ENCODE results near the gene SPINT2.
"Not testable (repeated sequence)": the region's sequence is repeated elsewhere in the genome, so short reads cannot be mapped to it uniquely, and the experiment has no call there.

The SPINT2 gene

GRCh38 chr19:38243279-38243673 lies 21.1 kb upstream of the SPINT2 start:
- no peak for FAIRE-seq

- FAIRE-seq = no peak
Measured at GRCh38 chr19:38245826-38246498, 18.4 kb upstream of the SPINT2 start.

GRCh38 chr19:38247126-38247525 lies 17.2 kb upstream of the SPINT2 start:
- FAIRE-seq = no peak

DNA sequence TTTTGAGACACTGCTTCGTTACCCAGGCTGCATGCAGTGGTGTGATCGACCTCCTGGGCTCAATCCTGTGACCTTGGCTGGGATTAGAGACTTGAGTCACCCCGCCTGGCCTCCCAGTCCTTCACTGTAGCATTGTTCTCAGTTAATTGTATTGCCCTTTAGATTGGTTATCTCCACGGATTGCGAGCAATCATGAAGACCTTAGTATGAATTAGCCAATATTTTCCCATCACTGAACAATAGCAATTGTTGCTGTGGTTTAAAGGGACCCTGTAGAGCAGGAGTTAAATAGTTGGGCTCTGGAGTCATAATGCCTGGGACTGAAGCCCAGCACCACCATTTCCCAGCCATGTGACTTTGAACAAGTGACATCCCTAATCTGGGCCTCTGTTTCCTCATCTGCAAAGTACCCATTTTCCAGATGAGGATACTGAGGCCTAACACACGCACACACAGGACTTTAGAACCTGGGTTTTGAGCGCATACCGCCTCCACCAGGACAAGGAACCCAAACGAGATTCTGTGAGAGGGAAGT lies 16.6 kb upstream of the SPINT2 start:
- FAIRE-seq = no peak

- FAIRE-seq = no peak
Measured at GRCh38 chr19:38248421-38248820, 16.0 kb upstream of the SPINT2 start.

GRCh38 chr19:38250428-38250820 lies 13.9 kb upstream of the SPINT2 start:
- FAIRE-seq = no peak

- FAIRE-seq = no peak
Measured at GRCh38 chr19:38250821-38251563, 13.4 kb upstream of the SPINT2 start.

DNA sequence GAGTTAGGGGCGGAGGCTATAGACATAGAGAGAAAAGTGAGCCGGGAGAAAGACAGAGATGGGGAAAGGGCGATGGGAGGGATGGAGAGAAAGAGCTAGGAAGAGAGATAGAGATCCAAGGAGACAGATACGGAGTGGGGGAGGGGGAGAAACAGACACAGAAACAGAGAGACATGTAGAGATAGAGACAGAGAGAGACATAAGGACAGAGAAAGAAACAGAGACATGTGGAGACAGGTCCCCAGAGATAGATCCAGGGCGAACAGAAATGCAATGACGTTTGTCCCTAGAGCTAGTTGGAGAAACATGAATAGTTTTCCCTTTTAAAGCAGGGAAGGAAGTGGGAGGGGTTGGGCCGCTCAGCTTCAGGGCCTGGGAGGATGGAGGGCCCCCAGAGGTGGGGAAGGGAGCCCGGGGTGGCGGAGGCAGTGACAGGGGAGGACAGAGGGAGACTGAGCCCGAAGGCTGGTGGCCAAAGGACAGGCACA lies 12.8 kb upstream of the SPINT2 start:
- FAIRE-seq = no peak

GRCh38 chr19:38252385-38252784 lies 12.0 kb upstream of the SPINT2 start:
- FAIRE-seq = no peak

DNA sequence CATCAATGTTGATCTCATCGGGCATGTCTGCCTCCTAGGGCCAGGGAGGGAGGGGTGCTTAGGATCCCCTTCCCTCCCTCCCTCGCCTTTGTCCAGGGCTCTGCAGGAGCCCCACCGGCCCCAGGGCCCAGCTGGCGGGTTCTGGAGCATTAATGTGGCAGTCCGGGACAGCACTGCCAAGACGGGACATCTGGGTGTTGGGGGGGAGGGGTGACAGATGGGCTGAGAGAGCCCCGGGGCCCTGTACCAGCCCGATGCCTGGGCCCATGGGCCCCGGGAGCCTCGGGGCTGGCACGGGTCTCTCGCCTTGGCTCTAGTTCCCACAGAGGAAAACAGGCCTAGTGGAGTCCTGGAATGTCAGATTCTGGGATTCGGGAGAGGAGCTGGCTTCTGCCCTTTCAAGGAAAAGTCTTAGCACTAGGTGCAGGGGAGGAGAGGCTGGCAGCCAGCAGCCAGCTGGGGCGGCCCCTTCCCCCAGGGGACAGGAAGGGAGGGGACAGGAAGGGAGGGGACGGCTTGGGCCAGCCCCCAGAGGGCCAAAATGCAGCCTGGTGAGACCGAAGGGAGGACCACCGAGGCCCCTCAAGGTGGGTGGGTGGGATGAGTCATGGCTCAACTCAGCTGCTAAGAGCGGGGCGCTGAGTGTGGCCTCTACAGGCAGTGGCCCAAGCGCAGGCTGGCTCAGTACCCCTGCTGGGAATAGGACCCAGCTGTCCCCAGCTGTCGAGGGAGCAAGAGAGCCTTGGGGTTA lies 11.3 kb upstream of the SPINT2 start:
- no peak for FAIRE-seq

- FAIRE-seq = no peak
Measured at GRCh38 chr19:38253788-38254187, 10.6 kb upstream of the SPINT2 start.

DNA sequence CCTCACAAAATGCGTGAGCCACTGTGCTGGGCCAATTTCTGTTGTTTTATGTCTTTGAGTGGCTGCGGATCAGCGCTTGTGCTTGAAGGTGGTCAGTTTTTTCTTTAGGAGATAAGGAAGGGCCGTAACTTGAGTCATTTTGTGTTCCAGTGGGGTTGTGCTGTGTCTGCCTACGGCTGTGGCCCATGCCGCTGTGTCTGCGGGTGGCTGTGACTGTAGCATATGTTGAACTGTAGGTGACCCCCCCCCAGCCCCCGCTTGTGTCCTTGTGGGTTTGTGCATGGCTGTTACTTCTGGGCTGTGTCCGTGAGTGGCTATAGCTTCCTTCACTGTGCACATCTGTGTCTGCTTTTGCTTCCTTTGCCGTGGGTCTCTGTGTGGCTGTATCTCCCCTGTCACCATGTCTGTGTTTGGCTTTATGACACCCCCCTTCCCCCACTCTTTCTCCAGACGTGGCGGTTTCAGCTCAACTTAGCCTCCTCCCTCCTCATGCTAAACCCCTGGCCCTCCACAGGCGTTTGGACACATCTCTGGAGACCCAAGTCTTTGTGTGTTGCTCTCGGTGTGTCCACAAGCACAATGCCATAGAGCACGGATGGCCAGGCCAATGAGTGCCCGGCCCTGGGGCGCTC lies 8.9 kb upstream of the SPINT2 start:
- FAIRE-seq = no peak

- not testable (repeated sequence) for FAIRE-seq
Measured at GRCh38 chr19:38261942-38262341, 2.4 kb upstream of the SPINT2 start.

- FAIRE-seq = no peak
Measured at GRCh38 chr19:38262585-38263268, 1.6 kb upstream of the SPINT2 start.

GRCh38 chr19:38263689-38264485 lies 486 bp upstream of the SPINT2 start:
- FAIRE-seq = no peak

DNA sequence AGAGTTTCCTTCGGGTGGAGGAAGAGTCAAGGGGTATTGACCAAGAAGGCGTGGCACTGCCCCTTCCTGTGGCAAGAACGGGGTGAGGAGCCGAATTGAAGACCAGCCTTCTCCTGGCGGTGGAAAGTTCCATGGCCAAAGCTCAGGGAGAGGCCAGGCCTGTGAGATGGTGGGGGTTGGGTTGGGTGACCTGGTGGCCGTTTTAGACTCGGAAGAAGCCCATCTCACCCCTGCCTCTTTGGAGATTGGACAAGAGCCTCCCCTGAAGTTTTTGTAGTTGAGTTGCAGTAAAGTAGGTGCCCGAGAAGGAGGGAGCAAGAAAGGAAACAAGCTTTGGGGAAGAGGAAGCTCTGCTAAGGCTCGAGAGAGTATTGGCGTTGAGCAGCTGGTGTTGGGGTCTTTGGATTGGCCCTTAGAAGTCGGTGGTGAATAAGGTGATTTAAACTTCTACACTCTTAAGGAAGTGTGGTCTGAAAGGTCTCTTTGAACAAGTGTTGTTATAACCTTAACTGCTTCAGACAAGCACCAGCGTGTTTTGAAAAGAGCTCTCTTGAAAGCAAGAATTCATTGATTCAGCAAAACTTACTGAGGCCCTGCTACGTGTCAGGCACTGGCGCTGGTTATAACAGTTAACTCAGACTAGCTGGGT lies 964 bp downstream of the SPINT2 start:
- FAIRE-seq = no peak

DNA sequence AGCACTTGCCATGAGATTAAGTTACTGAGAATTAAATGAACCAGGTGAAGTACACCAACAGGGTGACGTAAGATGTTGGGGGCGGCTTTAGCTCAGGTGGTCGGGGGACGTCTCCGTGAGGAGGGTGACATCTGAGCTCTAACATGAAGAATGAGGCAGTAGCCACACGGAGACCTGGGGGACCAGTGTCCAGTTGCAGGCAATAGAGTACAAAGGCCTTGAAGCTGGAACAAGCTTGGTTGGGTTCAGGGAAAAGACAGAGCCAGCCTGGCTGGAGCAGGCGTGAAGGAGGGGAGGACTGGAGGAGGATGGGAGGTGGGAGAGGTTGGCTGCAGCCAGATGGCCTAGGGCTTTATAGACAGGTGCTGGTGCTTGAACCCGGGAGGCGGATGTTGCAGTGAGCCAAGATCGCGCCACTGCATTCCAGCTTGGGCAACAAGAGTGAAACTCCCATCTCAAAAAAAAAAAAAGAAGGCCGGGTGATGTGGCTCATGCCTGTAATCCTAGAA lies 1.6 kb downstream of the SPINT2 start:
- no peak for FAIRE-seq

DNA sequence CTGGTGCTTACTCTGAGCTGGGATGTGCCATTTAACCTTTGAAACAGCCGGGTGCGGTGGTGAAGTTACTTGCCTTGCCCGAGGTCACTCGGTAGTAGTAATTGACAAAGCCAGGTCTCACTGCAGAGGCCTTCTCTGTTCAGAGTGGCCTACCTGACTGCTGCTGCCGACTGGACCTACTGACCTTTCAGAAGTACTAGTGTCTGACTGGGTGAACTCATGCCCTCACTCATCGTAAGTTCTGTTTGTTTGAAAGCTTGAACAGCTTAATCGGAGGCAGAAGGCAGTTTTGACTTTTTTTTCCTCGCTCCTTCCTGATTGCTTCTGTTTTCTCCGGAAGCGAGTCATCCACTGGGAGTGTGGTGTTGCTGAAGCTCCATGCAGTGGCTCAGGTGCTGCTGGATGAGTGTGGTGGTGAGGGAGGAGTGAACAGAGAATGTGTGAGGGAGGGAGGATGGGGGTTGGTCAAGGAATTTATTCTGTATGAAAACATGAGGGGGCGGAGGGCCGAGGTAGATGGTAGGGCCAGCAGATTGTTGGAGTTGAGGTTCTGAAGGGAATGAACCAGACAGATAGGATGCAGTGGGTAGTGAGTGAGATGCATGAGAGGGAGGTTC lies 2.7 kb downstream of the SPINT2 start:
- no peak for FAIRE-seq

DNA sequence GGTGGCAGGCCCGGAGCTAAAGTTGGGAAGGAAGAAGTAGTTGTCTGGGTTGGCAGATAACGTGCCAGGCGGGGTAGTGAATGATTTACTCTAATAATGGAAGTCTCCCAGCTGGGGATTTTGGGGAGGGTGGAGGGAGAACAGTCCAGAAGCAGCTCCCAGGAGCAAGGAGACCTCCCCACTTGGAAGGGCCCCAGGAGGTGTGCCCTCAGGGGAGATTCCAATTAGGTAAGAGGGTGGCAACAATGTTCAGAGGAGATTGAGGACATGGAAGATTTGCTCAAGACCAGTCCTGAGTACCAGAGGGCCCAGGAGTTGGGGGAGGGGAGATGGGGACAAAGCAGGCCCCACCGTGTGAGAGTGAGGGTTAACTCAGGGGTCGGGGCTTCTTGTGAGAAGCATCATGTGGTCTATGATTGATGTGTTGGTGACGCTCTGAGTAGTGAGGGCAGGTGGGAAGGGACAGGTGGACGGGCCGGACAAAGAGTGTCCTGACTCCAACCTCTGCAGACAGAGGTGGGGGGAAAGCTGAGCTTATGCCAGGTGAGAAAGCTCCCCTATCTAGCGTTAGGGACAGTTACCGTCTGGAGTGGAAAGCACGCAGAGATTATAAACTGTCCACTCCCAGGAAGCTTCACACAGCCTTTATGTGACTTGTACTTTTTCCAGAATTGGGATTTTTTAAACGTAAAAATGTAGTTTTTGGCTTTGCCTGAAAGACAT lies 3.5 kb downstream of the SPINT2 start:
- FAIRE-seq = no peak

DNA sequence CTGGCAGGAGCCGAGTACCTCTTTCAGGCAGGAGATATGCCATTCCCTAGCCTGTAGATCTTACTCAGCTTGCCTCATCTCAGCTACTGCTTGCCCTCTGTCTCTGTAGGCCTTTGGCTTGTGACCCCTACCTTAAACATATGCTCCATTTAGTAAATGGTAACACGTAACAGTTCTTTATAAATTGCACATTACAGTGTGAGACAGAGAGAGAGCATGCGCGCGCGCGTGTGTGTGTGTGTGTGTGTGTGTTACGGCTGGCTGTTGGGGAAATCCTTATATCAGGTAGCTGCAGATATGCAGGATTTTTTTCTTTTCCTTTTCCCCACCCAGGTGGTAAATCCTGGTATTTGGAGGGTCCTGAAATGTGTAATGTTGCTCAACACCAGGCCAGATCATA lies 4.2 kb downstream of the SPINT2 start:
- FAIRE-seq = no peak
